ENCODE measurements around the gene TUBB2B. TPM values are rescaled to one million over a fixed set of nuclear protein-coding genes. Genes with fewer than 3 reads are reported as not detected.

The TUBB2B gene
- polyA plus RNA-seq, 2 of the 4 experiments (the other 2 are of a cell fraction) = 10.8 to 18.0 TPM

GRCh38 chr6:3214898-3215297 is 12.6 kb downstream of the TUBB2B start:
- no peak for FAIRE-seq

GRCh38 chr6:3213334-3213695 is 14.1 kb downstream of the TUBB2B start:
- TF ChIP-seq, protein P1, sequence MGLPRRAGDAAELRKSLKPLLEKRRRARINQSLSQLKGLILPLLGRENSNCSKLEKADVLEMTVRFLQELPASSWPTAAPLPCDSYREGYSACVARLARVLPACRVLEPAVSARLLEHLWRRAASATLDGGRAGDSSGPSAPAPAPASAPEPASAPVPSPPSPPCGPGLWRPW (IDR thresholded peaks at IDR 0.05) = no peak
- TF ChIP-seq, protein P2, sequence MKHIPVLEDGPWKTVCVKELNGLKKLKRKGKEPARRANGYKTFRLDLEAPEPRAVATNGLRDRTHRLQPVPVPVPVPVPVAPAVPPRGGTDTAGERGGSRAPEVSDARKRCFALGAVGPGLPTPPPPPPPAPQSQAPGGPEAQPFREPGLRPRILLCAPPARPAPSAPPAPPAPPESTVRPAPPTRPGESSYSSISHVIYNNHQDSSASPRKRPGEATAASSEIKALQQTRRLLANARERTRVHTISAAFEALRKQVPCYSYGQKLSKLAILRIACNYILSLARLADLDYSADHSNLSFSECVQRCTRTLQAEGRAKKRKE (CRISPR knock-in tag; IDR thresholded peaks at IDR 0.05; ENCODE audit: low read depth) = no peak
- TF ChIP-seq SMC3 (IDR thresholded peaks at IDR 0.05) = no peak
- TF ChIP-seq, protein P3, sequence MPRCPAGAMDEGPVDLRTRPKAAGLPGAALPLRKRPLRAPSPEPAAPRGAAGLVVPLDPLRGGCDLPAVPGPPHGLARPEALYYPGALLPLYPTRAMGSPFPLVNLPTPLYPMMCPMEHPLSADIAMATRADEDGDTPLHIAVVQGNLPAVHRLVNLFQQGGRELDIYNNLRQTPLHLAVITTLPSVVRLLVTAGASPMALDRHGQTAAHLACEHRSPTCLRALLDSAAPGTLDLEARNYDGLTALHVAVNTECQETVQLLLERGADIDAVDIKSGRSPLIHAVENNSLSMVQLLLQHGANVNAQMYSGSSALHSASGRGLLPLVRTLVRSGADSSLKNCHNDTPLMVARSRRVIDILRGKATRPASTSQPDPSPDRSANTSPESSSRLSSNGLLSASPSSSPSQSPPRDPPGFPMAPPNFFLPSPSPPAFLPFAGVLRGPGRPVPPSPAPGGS (IDR thresholded peaks at IDR 0.05) = no peak
- POLR2A ChIA-PET = no interaction called here
- H3K27ac ChIP-seq = no peak overlapping the region
- peaks cover 14% of the 10 kb centered on the region for H3K4me1 ChIP-seq
- 90% methylated on average over 2 of the region's 2 CpGs for WGBS (ENCODE audit: missing lambda C conversion rate)
- CTCF ChIA-PET = interaction anchor here (1.3 kb wide), 1 partner anchor 25 kb away, joined by 3 read pairs; no protein-coding TSS in a partner anchor
- H3K4me3 ChIP-seq = no peak overlapping the region
- H3K4me2 ChIP-seq = no peak overlapping the region
- ATAC-seq (no peak), FAIRE-seq (no peak), DNase-seq (ENCODE audit: low read depth in 1 of 2, low spot score in 1 of 2) (no peak)
- H3K9me3 ChIP-seq = no peaks in the 10 kb centered on the region

More at GRCh38 chr6:3214898-3215297, 12.6 kb downstream of the TUBB2B start:
- Histone ChIP-seq H3K4me2 (no peak overlapping the region), H3K9me3 (no peaks in the 10 kb centered on the region), H3K4me1 (peaks cover under 1% of the 10 kb centered on the region; the same call in 2 of the 3 replicates), H3K27ac (no peak overlapping the region), H3K4me3 (no peak overlapping the region)
- ChIA-PET POLR2A (interaction anchor here (0.7 kb wide), 1 partner anchor 43 kb away, joined by 5 read pairs; no protein-coding TSS in a partner anchor), CTCF (interaction anchor here (0.8 to 1.8 kb wide), 2 partner anchors 14 to 52 kb away, joined by 3 to 5 read pairs; no protein-coding TSS in a partner anchor)
- DNase-seq (ENCODE audit: low read depth in 1 of 2, low spot score in 1 of 2) (no peak), ATAC-seq (no peak)
- TF ChIP-seq ESRRA (IDR thresholded peaks at IDR 0.05; ENCODE audit: borderline replicate concordance, low read length) (no peak), POLR2AphosphoS2 (conservative IDR thresholded peaks at IDR 0.05; ENCODE audit: low read length) (no peak), CBX2 (IDR thresholded peaks at IDR 0.05; ENCODE audit: borderline replicate concordance, low read depth) (no peak), RCOR1 (IDR thresholded peaks at IDR 0.05; ENCODE audit: low read depth, low read length) (no peak), GATA3 (IDR thresholded peaks at IDR 0.05; ENCODE audit: borderline replicate concordance) (no peak), CHD2 (IDR thresholded peaks at IDR 0.05; ENCODE audit: low read length, partially characterized antibody) (no peak), NPAS2 (CRISPR knock-in tag; IDR thresholded peaks at IDR 0.05; ENCODE audit: borderline replicate concordance) (no peak), FOSB (CRISPR knock-in tag; IDR thresholded peaks at IDR 0.05) (no peak), MYC (IDR thresholded peaks at IDR 0.05; ENCODE audit: borderline replicate concordance, low read length) (no peak), CTCF (IDR thresholded peaks at IDR 0.05) (no peak), ZFP36 (IDR thresholded peaks at IDR 0.05; ENCODE audit: borderline replicate concordance, partially characterized antibody) (no peak), EHF (CRISPR knock-in tag; IDR thresholded peaks at IDR 0.05) (no peak), ZNF302 (CRISPR knock-in tag; IDR thresholded peaks at IDR 0.05) (no peak), HEYL (CRISPR knock-in tag; IDR thresholded peaks at IDR 0.05) (no peak), RARB (CRISPR knock-in tag; IDR thresholded peaks at IDR 0.05) (no peak), RFX5 (IDR thresholded peaks at IDR 0.05) (no peak)
- TF ChIP-seq, protein P4, sequence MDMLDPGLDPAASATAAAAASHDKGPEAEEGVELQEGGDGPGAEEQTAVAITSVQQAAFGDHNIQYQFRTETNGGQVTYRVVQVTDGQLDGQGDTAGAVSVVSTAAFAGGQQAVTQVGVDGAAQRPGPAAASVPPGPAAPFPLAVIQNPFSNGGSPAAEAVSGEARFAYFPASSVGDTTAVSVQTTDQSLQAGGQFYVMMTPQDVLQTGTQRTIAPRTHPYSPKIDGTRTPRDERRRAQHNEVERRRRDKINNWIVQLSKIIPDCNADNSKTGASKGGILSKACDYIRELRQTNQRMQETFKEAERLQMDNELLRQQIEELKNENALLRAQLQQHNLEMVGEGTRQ (IDR thresholded peaks at IDR 0.05) = no peak
- TF ChIP-seq, protein P1 (IDR thresholded peaks at IDR 0.05) = no peak
- TF ChIP-seq, protein P3 (IDR thresholded peaks at IDR 0.05) = no peak
- 31% methylated on average over 3 of the region's 3 CpGs for WGBS (ENCODE audit: missing lambda C conversion rate)

All from A549 (cell line).